ENCODE results near the gene FGD6. TPM values are rescaled to one million over a fixed set of nuclear protein-coding genes. Genes with fewer than 3 reads are reported as not detected.

The FGD6 gene
- total and polyA plus RNA-seq, 2 experiments from 2014 or later, result 12.9 to 32.4 TPM

DNA sequence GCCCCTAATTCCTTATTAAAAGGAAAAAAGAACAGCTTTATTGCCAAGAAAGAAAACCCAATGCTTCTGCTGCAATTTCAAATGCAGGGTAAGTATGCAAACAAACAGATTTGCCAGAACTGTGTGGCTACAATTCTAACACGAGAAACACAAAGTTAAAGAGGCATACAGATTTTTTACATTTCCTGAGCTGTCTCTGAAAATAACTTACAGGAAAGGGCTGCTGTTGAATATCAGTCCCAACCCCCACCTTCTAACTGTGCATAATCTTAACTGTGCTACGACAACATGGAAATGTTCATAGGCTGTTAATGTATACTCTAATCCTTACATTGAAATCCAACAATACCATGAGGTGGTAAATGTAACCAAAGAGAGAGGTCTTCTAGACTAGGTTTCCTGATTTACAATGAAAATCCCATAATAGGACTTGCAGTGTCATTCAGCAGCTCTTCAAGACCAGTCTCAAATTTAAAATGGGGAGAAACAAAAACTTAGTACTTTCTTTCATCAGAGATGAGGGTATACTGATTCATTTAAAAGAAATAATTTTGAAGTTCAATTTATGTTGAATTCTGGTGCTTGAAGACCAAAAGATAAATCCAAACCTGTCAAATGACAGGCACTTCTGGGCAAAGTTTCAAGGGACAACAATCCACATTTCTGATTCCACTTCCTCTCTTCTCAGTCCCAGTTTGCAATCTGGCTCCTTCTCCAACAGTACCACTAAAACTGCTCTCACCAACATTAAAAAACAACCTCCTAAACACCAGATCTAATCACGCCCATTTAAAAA lies 14.4 kb downstream of the FGD6 start (continued):
- TF ChIP-seq EZH2 (IDR thresholded peaks at IDR 0.05; ENCODE audit: low read depth, unreplicated experiment) (no peak), POLR2AphosphoS5 (IDR thresholded peaks at IDR 0.05; ENCODE audit: low read depth) (no peak), ETS1 (IDR thresholded peaks at IDR 0.05) (no peak), ZNF114 (CRISPR knock-in tag; IDR thresholded peaks at IDR 0.05) (no peak), JUNB (IDR thresholded peaks at IDR 0.05; ENCODE audit: unreplicated experiment) (no peak)

DNA sequence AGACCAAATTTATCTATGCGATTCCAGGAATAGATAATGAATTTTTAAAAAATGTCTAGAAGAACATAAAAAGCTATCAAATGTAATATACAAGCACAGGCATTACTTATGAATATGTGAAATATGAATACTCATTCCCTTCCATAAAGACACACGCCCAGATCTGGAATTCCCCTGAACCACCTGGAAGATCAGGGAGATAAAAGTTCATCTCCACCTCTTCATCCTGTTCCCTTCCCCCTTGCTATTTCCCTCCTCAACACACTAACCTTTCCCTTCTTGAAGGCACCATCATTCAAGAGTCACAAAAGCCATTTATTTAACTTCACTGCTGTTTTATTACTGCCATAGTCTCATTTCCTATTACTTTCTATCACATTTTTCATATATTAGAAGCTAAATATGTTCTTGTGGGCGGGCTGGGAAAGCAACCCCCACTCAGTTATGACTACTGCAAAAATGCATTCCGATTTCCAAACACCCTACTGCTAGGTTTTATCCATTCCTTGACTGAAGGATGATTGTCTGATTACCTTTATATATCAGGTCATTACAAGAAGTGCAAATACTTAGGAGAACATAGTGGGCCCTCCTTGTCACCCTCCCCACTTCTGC lies 16.1 kb downstream of the FGD6 start:
- peaks cover 7% of the 10 kb centered on the region for H3K27me3 Mint-ChIP-seq (ENCODE audit: insufficient read depth, low read depth, poor library complexity)
- no peak for ATAC-seq
- no peak overlapping the region for H3K4me3 ChIP-seq
- no peaks in the 10 kb centered on the region; the same call in 2 of the 3 replicates for H3K9me3 Mint-ChIP-seq
- H3K27me3 ChIP-seq (ENCODE audit: insufficient read depth), result no peaks in the 10 kb centered on the region
- H3K9me2 ChIP-seq (ENCODE audit: insufficient read depth), result no peaks in the 10 kb centered on the region
- no peak overlapping the region; the same call in 1 of the 2 replicates for H3K27ac ChIP-seq (ENCODE audit: low read depth)
- H3K4me3 Mint-ChIP-seq, result peak overlapping the region; percentile 19; the same call in 2 of the 3 replicates
- no peak for TF ChIP-seq REST (IDR thresholded peaks at IDR 0.05; ENCODE audit: unreplicated experiment)
- H3F3A ChIP-seq (replicated peaks; ENCODE audit: low read depth), result 0 out of 2 replicates have a peak, but pooled peaks cover 3% of the 10 kb centered on the region
- peaks cover 11% of the 10 kb centered on the region; the same call in 2 of the 3 replicates for H3K36me3 Mint-ChIP-seq (ENCODE audit: low read depth)
- peaks cover 88% of the 10 kb centered on the region for H3K79me2 ChIP-seq (replicated peaks; ENCODE audit: insufficient read depth)
- no peak overlapping the region for H2AFZ ChIP-seq
- no peaks in the 10 kb centered on the region for H4K20me1 ChIP-seq (replicated peaks; ENCODE audit: insufficient read depth)
- peaks cover 74% of the 10 kb centered on the region for H3K4me1 Mint-ChIP-seq
- peak overlapping the region; percentile 63 for H3K4me2 ChIP-seq
- DNase-seq (ENCODE audit: low spot score), result no peak
- peaks cover 84% of the 10 kb centered on the region for H3K4me1 ChIP-seq (ENCODE audit: insufficient read depth)
- H3K27ac Mint-ChIP-seq, result peak overlapping the region; percentile 77
- H3K36me3 ChIP-seq (ENCODE audit: insufficient read depth), result no peaks in the 10 kb centered on the region
